Ectodermal cell (in vitro differentiated cells): ENCODE measurements around the gene TBL1XR1.

ENCODE experiments used
- H3K27ac ChIP-seq: 2 replicates; pipeline ENCODE4 v1.7.0; 2013; ENCODE audit warnings: mild to moderate bottlenecking, low read depth, low read length; ENCODE audit not compliant: insufficient read depth, poor library complexity, severe bottlenecking
- H3K27me3 ChIP-seq: 2 replicates; pipeline ENCODE4 v1.7.0; 2013; ENCODE audit warnings: mild to moderate bottlenecking, low read length; ENCODE audit not compliant: insufficient read depth, control insufficient read depth, poor library complexity, severe bottlenecking
- H3K36me3 ChIP-seq: one replicate; pipeline ENCODE4 v1.7.0; 2013; ENCODE audit warnings: low read length; ENCODE audit not compliant: control insufficient read depth, insufficient read depth
- H3K4me1 ChIP-seq: one replicate; pipeline ENCODE4 v1.7.0; 2013; ENCODE audit warnings: low read length; ENCODE audit not compliant: control insufficient read depth, insufficient read depth
- H3K4me3 ChIP-seq: 2 replicates; pipeline ENCODE4 v1.7.0; 2013; ENCODE audit warnings: low read depth, low read length, control low read depth; ENCODE audit not compliant: insufficient read depth
- H3K9me3 ChIP-seq: 2 replicates; pipeline ENCODE4 v1.7.0; 2013; ENCODE audit warnings: mild to moderate bottlenecking, low read length, moderate library complexity; ENCODE audit not compliant: control insufficient read depth
- WGBS, 2 experiments: methylation state at CpG; one replicate each; pipeline ENCODE4 v1.1.7; 2013; ENCODE audit warnings: missing lambda C conversion rate in 2 of 2; 5-methylcytosine and 5-hydroxymethylcytosine counted together

TBL1XR1 gene

GRCh38 chr3:176974279-176974678, 223.0 kb downstream of the TBL1XR1 start:
- H3K27me3 ChIP-seq: no peaks in the 10 kb centered on the region
- 58 to 64% methylated on average over 3 of the region's 4 CpGs for WGBS, 2 experiments

GRCh38 chr3:176971613-176972174, 225.6 kb downstream of the TBL1XR1 start:
- Histone ChIP-seq H3K4me3 (no peak overlapping the region), H3K9me3 (no peaks in the 10 kb centered on the region), H3K27ac (no peak overlapping the region), H3K27me3 (no peaks in the 10 kb centered on the region), H3K36me3 (no peaks in the 10 kb centered on the region), H3K4me1 (no peaks in the 10 kb centered on the region)
- WGBS, 2 experiments: 88 to 96% methylated on average over 5 of the region's 5 CpGs

More at GRCh38 chr3:176974279-176974678, 223.0 kb downstream of the TBL1XR1 start:
- H3K36me3 ChIP-seq: no peaks in the 10 kb centered on the region
- no peaks in the 10 kb centered on the region for H3K4me1 ChIP-seq
- no peaks in the 10 kb centered on the region for H3K9me3 ChIP-seq
- no peak overlapping the region for H3K4me3 ChIP-seq
- H3K27ac ChIP-seq: no peak overlapping the region

- H3K27ac ChIP-seq: no peak overlapping the region
- H3K4me3 ChIP-seq: no peak overlapping the region
- H3K4me1 ChIP-seq: no peaks in the 10 kb centered on the region
- H3K27me3 ChIP-seq: no peaks in the 10 kb centered on the region
- H3K9me3 ChIP-seq: no peaks in the 10 kb centered on the region
- H3K36me3 ChIP-seq: no peaks in the 10 kb centered on the region
- 73 to 94% methylated on average over 1 to 3 of the region's 3 CpGs for WGBS, 2 experiments
Observed at GRCh38 chr3:176970770-176971169, 226.5 kb downstream of the TBL1XR1 start.

- no peaks in the 10 kb centered on the region for H3K36me3 ChIP-seq
Observed at GRCh38 chr3:176969506-176969905, 227.8 kb downstream of the TBL1XR1 start.

More at GRCh38 chr3:176969506-176969905, 227.8 kb downstream of the TBL1XR1 start:
- Histone ChIP-seq H3K27ac (no peak overlapping the region), H3K4me3 (no peak overlapping the region), H3K27me3 (no peaks in the 10 kb centered on the region), H3K9me3 (no peaks in the 10 kb centered on the region), H3K4me1 (no peaks in the 10 kb centered on the region)
- WGBS, 2 experiments: no CpG with 5 or more reads among the region's 1 CpG
